ENCODE measurements around the gene ABI2.

The ABI2 gene

GRCh38 chr2:203440671-203441070, 112.5 kb downstream of the ABI2 start:
- no peaks in the 10 kb centered on the region for H3K9me3 ChIP-seq (ENCODE audit: control insufficient read depth, insufficient read depth, low read depth, low read length)
- no peak overlapping the region for H3K4me3 ChIP-seq (ENCODE audit: low read depth, low read length)
- ChIA-PET POLR2A (no interaction called here), CTCF (interaction anchor here (0.6 to 0.8 kb wide), 2 partner anchors 171 to 203 kb away, joined by 3 read pairs; no protein-coding TSS in a partner anchor)
- no peaks in the 10 kb centered on the region for H3K4me1 ChIP-seq (ENCODE audit: control insufficient read depth, insufficient read depth, low read length)
- H3K27ac ChIP-seq (ENCODE audit: extremely low read depth, low read depth, low read length) = no peak overlapping the region
- TF ChIP-seq ZNF26 (tag by site-specific recombination; IDR thresholded peaks at IDR 0.05) = no peak
- no peak for TF ChIP-seq HOXD13 (CRISPR knock-in tag; IDR thresholded peaks at IDR 0.05; ENCODE audit: borderline replicate concordance)
- TF ChIP-seq ZBTB7A (tag by site-specific recombination; IDR thresholded peaks at IDR 0.05; ENCODE audit: low read depth) = no peak
- TF ChIP-seq ZNF514 (tag by site-specific recombination; IDR thresholded peaks at IDR 0.05) = no peak
- TF ChIP-seq ZBTB1 (tag by site-specific recombination; IDR thresholded peaks at IDR 0.05) = no peak
- no peak for TF ChIP-seq ZSCAN30 (tag by site-specific recombination; IDR thresholded peaks at IDR 0.05)
- no peak for TF ChIP-seq ZNF777 (tag by site-specific recombination; IDR thresholded peaks at IDR 0.05; ENCODE audit: borderline replicate concordance)
- TF ChIP-seq ZNF394 (tag by site-specific recombination; IDR thresholded peaks at IDR 0.05; ENCODE audit: borderline replicate concordance) = no peak
- TF ChIP-seq, protein P1, sequence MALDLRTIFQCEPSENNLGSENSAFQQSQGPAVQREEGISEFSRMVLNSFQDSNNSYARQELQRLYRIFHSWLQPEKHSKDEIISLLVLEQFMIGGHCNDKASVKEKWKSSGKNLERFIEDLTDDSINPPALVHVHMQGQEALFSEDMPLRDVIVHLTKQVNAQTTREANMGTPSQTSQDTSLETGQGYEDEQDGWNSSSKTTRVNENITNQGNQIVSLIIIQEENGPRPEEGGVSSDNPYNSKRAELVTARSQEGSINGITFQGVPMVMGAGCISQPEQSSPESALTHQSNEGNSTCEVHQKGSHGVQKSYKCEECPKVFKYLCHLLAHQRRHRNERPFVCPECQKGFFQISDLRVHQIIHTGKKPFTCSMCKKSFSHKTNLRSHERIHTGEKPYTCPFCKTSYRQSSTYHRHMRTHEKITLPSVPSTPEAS (tag by site-specific recombination; IDR thresholded peaks at IDR 0.05) = no peak
- no peak for TF ChIP-seq ZNF341 (tag by site-specific recombination; IDR thresholded peaks at IDR 0.05; ENCODE audit: low read depth)
- no peak for TF ChIP-seq KLF9 (tag by site-specific recombination; IDR thresholded peaks at IDR 0.05; ENCODE audit: low read depth)
- no peak for TF ChIP-seq ZNF146 (tag by site-specific recombination; IDR thresholded peaks at IDR 0.05)
- TF ChIP-seq ZBTB44 (tag by site-specific recombination; IDR thresholded peaks at IDR 0.05) = no peak
- no peak for TF ChIP-seq ZBTB17 (tag by site-specific recombination; IDR thresholded peaks at IDR 0.05)
- TF ChIP-seq ZNF843 (tag by site-specific recombination; IDR thresholded peaks at IDR 0.05) = no peak
- no peak for TF ChIP-seq KLF10 (tag by site-specific recombination; IDR thresholded peaks at IDR 0.05)
- peaks cover 0 to 59% of the 10 kb centered on the region in 2 experiments; a peak in 2 of 3 replicates for H3K36me3 ChIP-seq (ENCODE audit: control insufficient read depth in 2 of 2, insufficient read depth in 1 of 2, low read length in 2 of 2)

DNA sequence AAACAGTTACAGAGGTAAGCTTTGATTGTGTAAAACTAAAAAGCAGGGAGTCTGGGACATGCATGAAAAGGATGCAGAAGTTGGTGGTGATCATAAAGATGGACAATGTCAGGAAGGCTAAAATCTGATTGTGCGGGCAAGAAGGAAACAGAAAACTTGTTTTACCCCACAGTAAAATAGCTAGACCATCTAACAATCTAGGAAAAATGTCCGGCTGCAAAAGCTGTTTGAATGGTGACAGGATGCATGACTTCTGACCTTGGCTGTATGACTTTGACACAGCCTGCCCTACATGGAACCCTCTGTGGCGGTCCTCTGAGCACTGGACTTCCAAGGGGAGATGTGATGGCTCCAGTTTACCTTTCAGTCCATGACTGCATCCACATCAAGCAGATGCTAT, 113.3 kb downstream of the ABI2 start:
- POLR2A ChIA-PET = no interaction called here
- CTCF ChIA-PET = interaction anchor here (0.8 kb wide), 1 partner anchor 170 kb away, joined by 3 read pairs; no protein-coding TSS in a partner anchor
- no peaks in the 10 kb centered on the region for H3K4me1 ChIP-seq (ENCODE audit: control insufficient read depth, insufficient read depth, low read length)

More for the DNA sequence above, 113.3 kb downstream of the ABI2 start:
- Histone ChIP-seq H3K4me3 (ENCODE audit: low read depth, low read length) (no peak overlapping the region), H3K36me3 (ENCODE audit: control insufficient read depth in 2 of 2, insufficient read depth in 1 of 2, low read length in 2 of 2) (peaks cover 0 to 62% of the 10 kb centered on the region in 2 experiments; a peak in 2 of 3 replicates), H3K9me3 (ENCODE audit: control insufficient read depth, insufficient read depth, low read depth, low read length) (no peaks in the 10 kb centered on the region), H3K27ac (ENCODE audit: extremely low read depth, low read depth, low read length) (no peak overlapping the region)
- TF ChIP-seq ZNF24 (tag by site-specific recombination; IDR thresholded peaks at IDR 0.05) = no peak
- no peak for TF ChIP-seq ZNF792 (tag by site-specific recombination; IDR thresholded peaks at IDR 0.05)
- TF ChIP-seq TCF7L2 (IDR thresholded peaks at IDR 0.05; ENCODE audit: borderline replicate concordance, low read depth, low read length) = no peak
- TF ChIP-seq ZNF416 (tag by site-specific recombination; IDR thresholded peaks at IDR 0.05) = no peak
- TF ChIP-seq ZNF169 (tag by site-specific recombination; IDR thresholded peaks at IDR 0.05) = no peak
- no peak for TF ChIP-seq PATZ1 (tag by site-specific recombination; IDR thresholded peaks at IDR 0.05)
- no peak for TF ChIP-seq YY1 (tag by site-specific recombination; IDR thresholded peaks at IDR 0.05)
